HG03342 (cell line): ENCODE results near the gene TDRD10.

Source experiments
- ATAC-seq: cut with Tn5 transposase; IDR thresholded peaks from one replicate; pipeline ENCODE4 v1.9.1; 2021; ENCODE audit warnings: mild to moderate bottlenecking, moderate library complexity; ENCODE audit not compliant: unreplicated experiment

The TDRD10 gene

GRCh38 chr1:154575951-154576566 lies 74.0 kb downstream of the TDRD10 start:
- no peak for ATAC-seq

- ATAC-seq = no peak
Measured at GRCh38 chr1:154577346-154578057, 75.5 kb downstream of the TDRD10 start.

- no peak for ATAC-seq
Measured at GRCh38 chr1:154578058-154578418, 76.0 kb downstream of the TDRD10 start.

GRCh38 chr1:154579374-154579773 lies 77.4 kb downstream of the TDRD10 start:
- no peak for ATAC-seq

GRCh38 chr1:154581766-154582165 lies 79.7 kb downstream of the TDRD10 start:
- no peak for ATAC-seq

GRCh38 chr1:154582885-154583284 lies 80.9 kb downstream of the TDRD10 start:
- ATAC-seq = no peak

- ATAC-seq = no peak
Measured at GRCh38 chr1:154583773-154584172, 81.8 kb downstream of the TDRD10 start.

GRCh38 chr1:154584267-154584994 lies 82.4 kb downstream of the TDRD10 start:
- ATAC-seq = no peak

- ATAC-seq = no peak
Measured at GRCh38 chr1:154586231-154586630, 84.2 kb downstream of the TDRD10 start.

- no peak for ATAC-seq
Measured at GRCh38 chr1:154586641-154587040, 84.6 kb downstream of the TDRD10 start.

- no peak for ATAC-seq
Measured at GRCh38 chr1:154589780-154590179, 87.8 kb downstream of the TDRD10 start.

- ATAC-seq = no peak
Measured at GRCh38 chr1:154590756-154591155, 88.7 kb downstream of the TDRD10 start.

- ATAC-seq = no peak
Measured at GRCh38 chr1:154591206-154591605, 89.2 kb downstream of the TDRD10 start.

- ATAC-seq = no peak
Measured at GRCh38 chr1:154593390-154593789, 91.4 kb downstream of the TDRD10 start.

- no peak for ATAC-seq
Measured at GRCh38 chr1:154594811-154595210, 92.8 kb downstream of the TDRD10 start.

- ATAC-seq = no peak
Measured at GRCh38 chr1:154595621-154596020, 93.6 kb downstream of the TDRD10 start.
